ENCODE measurements around the gene CLEC9A. TPM values are rescaled to one million over a fixed set of nuclear protein-coding genes. Genes with fewer than 3 reads are reported as not detected.
"Not testable (repeated sequence)": the region's sequence is repeated elsewhere in the genome, so short reads cannot be mapped to it uniquely, and the experiment has no call there.

Gene CLEC9A
- not detected for total RNA-seq

GRCh38 chr12:10030446-10030845 lies at the start of gene CLEC9A:
Gene CLEC9A (plus strand): TSS chr12:10030682. CDS start chr12:10052688, 22,006 bp downstream.
- H3K4me3 Mint-ChIP-seq: no peak within 1 kb of the TSS
- no peaks in the 10 kb centered on the region for H3K4me1 Mint-ChIP-seq (ENCODE audit: low read depth)
- no peak within 1 kb of the TSS for H3K27ac Mint-ChIP-seq
- no peaks in the 10 kb centered on the region for H3K36me3 Mint-ChIP-seq (ENCODE audit: low read depth)
- no peaks in the 10 kb centered on the region for H3K9me3 Mint-ChIP-seq
- no peaks in the 10 kb centered on the region for H3K27me3 Mint-ChIP-seq (ENCODE audit: low read depth)
- intact Hi-C loops (cut with micrococcal nuclease): no loop called here
- DNase-seq: no peak
- CTCF ChIA-PET: interaction anchor here (1.0 to 3.5 kb wide), 2 partner anchors 109 to 122 kb away, joined by 4 to 14 read pairs; no protein-coding TSS in a partner anchor

DNA sequence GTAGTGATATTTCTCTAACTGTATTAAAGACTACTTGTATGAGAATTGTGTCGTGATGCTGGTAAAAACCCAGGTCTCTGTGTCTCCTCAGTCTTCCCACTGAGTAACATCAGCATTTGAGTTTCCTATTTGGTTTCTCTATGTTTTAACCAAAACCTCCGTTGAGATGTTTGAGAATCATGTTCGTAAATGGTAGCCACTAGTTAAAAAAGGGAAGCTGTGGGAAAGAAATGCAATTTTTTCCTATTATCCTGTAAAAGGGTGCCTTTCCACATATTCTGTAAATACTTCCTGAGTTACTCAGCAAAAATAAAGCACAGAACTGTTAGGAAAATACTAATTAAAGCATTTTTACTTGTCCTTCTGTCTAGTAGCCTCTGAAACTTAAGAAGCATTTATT lies 38.6 kb upstream of the CLEC9A start:
- no peak overlapping the region for H3K4me3 Mint-ChIP-seq
- no peak for DNase-seq
- no peaks in the 10 kb centered on the region for H3K4me1 Mint-ChIP-seq (ENCODE audit: low read depth)
- H3K9me3 Mint-ChIP-seq: no peaks in the 10 kb centered on the region
- H3K27me3 Mint-ChIP-seq (ENCODE audit: low read depth): peaks cover 4% of the 10 kb centered on the region
- intact Hi-C loops (cut with micrococcal nuclease): no loop called here
- no peaks in the 10 kb centered on the region for H3K36me3 Mint-ChIP-seq (ENCODE audit: low read depth)
- CTCF ChIA-PET: interaction anchor here (0.7 to 1.1 kb wide), 2 partner anchors 177 to 243 kb away, joined by 3 to 4 read pairs; no protein-coding TSS in a partner anchor
- no peak overlapping the region for H3K27ac Mint-ChIP-seq

DNA sequence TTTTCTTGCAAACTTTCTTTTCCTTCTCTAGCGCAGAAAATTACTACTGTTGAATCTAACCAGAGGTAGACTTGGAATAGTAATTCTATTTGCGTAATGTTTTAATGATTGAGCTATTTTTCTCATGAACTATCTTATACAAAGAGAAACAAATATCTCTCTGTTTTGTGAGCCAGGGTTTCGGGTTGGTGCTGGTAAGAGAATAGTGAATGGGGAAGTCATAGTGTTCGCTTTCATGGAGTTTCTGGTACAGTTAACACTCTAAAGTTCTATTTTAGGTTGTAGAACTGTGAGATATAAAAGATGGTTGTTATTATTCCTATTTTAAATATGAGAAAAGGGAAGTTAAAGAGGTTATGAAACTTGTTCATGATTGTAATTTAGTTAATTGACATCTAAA lies 38.2 kb upstream of the CLEC9A start:
- Mint-ChIP-seq H3K9me3 (no peaks in the 10 kb centered on the region), H3K27ac (no peak overlapping the region), H3K27me3 (ENCODE audit: low read depth) (peaks cover 4% of the 10 kb centered on the region), H3K4me1 (ENCODE audit: low read depth) (no peaks in the 10 kb centered on the region), H3K4me3 (no peak overlapping the region), H3K36me3 (ENCODE audit: low read depth) (no peaks in the 10 kb centered on the region)
- CTCF ChIA-PET: interaction anchor here (0.7 kb wide), 1 partner anchor 179 kb away, joined by 3 read pairs; no protein-coding TSS in a partner anchor
- no peak for DNase-seq
- intact Hi-C loops (cut with micrococcal nuclease): no loop called here

GRCh38 chr12:9999016-9999415 lies 31.5 kb upstream of the CLEC9A start, which contains the start of gene CLEC1B:
Gene CLEC1B (minus strand): TSS chr12:9999121. CDS start chr12:9999100, 21 bp downstream.
- no peak within 1 kb of the TSS for H3K4me3 Mint-ChIP-seq

DNA sequence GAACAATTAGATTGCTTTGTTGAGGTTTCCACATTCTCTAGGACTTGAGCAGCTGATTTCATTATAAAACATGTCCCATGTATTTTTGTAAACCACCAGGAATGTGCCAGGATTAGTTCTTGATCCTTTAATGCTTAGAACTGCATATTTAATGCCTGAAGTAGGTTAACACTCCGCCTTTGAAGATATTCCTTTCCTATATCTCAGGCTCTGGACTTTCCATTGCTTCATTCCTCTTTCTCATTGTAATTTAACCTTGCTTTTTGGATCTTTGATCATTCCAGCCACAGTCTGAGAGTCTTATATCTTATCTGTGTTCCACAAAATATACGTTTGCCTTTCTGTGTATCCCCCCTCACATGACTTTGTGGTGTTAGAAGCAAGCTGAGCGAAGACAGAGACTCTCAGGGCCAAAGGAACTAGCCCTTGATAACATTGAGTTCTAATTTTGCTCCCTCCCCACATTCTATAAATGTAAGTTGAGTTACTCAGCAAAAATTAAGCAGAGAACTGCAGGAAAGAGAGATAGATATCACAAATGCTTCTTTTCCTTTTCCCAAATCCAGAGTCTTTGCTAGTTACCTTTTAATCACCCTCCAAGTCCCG lies 29.2 kb upstream of the CLEC9A start:
- Mint-ChIP-seq H3K27me3 (ENCODE audit: low read depth) (no peaks in the 10 kb centered on the region), H3K9me3 (no peaks in the 10 kb centered on the region), H3K36me3 (ENCODE audit: low read depth) (no peaks in the 10 kb centered on the region), H3K27ac (no peak overlapping the region), H3K4me3 (no peak overlapping the region), H3K4me1 (ENCODE audit: low read depth) (no peaks in the 10 kb centered on the region)
- CTCF ChIA-PET: interaction anchor here (0.9 to 1.4 kb wide), 2 partner anchors 152 to 188 kb away, joined by 3 read pairs; no protein-coding TSS in a partner anchor
- intact Hi-C loops (cut with micrococcal nuclease): no loop called here
- DNase-seq: no peak

More at GRCh38 chr12:9999016-9999415, 31.5 kb upstream of the CLEC9A start, which contains the start of gene CLEC1B:
- Mint-ChIP-seq H3K27me3 (ENCODE audit: low read depth) (no peaks in the 10 kb centered on the region), H3K9me3 (no peaks in the 10 kb centered on the region), H3K36me3 (ENCODE audit: low read depth) (no peaks in the 10 kb centered on the region), H3K4me1 (ENCODE audit: low read depth) (no peaks in the 10 kb centered on the region), H3K27ac (no peak within 1 kb of the TSS)
- intact Hi-C loops (cut with micrococcal nuclease): loop anchor here (2.0 kb wide), 1 partner anchor 40 kb away; no protein-coding TSS in a partner anchor
- no peak for DNase-seq
- CTCF ChIA-PET: interaction anchor here (0.6 to 1.5 kb wide), 4 partner anchors 11 to 185 kb away, joined by 3 to 6 read pairs (median 4); partner anchors contain the start of gene CLEC12B

- Mint-ChIP-seq H3K4me3 (no peak overlapping the region), H3K36me3 (ENCODE audit: low read depth) (no peaks in the 10 kb centered on the region), H3K9me3 (no peaks in the 10 kb centered on the region), H3K27me3 (ENCODE audit: low read depth) (peaks cover 6% of the 10 kb centered on the region), H3K27ac (no peak overlapping the region), H3K4me1 (ENCODE audit: low read depth) (no peaks in the 10 kb centered on the region)
- CTCF ChIA-PET: interaction anchor here (0.7 to 1.2 kb wide), 5 partner anchors 73 to 612 kb away, joined by 3 to 5 read pairs (median 3); no protein-coding TSS in a partner anchor
- DNase-seq: no peak
- intact Hi-C loops (cut with micrococcal nuclease): no loop called here
Observed at GRCh38 chr12:10012630-10013330, 17.7 kb upstream of the CLEC9A start.

- no peak for DNase-seq
- H3K4me3 Mint-ChIP-seq: no peak overlapping the region
- H3K27me3 Mint-ChIP-seq (ENCODE audit: low read depth): peaks cover 5% of the 10 kb centered on the region
- H3K27ac Mint-ChIP-seq: no peak overlapping the region
- no peaks in the 10 kb centered on the region for H3K4me1 Mint-ChIP-seq (ENCODE audit: low read depth)
- intact Hi-C loops (cut with micrococcal nuclease): no loop called here
- H3K36me3 Mint-ChIP-seq (ENCODE audit: low read depth): no peaks in the 10 kb centered on the region
- CTCF ChIA-PET: interaction anchor here (0.5 kb wide), 1 partner anchor 126 kb away, joined by 5 read pairs; no protein-coding TSS in a partner anchor
- H3K9me3 Mint-ChIP-seq: no peaks in the 10 kb centered on the region
Observed at GRCh38 chr12:10015450-10015849, 15.0 kb upstream of the CLEC9A start.

DNA sequence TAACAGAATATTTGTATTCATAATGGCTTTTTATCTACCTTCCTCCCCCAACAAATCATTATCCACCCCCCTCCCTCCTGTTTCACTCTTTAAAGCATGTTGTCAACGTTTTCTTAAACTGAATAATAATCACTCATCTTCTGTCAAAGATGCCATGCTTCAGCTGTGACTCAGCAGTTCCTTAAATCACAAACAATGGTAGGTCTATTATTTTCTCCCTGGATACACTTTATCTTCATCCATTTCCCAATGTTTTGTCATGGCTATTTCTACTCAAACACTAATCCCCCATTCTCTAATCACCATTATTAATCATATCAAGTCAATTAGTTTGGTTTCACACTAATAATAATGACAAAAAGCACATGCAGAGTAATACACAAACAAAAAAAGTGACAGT lies 13.6 kb upstream of the CLEC9A start:
- CTCF ChIA-PET: no interaction called here
- no peak for DNase-seq
- Mint-ChIP-seq H3K9me3 (no peaks in the 10 kb centered on the region), H3K27ac (no peak overlapping the region), H3K4me3 (no peak overlapping the region), H3K27me3 (ENCODE audit: low read depth) (peaks cover 5% of the 10 kb centered on the region), H3K4me1 (ENCODE audit: low read depth) (no peaks in the 10 kb centered on the region), H3K36me3 (ENCODE audit: low read depth) (no peaks in the 10 kb centered on the region)
- intact Hi-C loops (cut with micrococcal nuclease): no loop called here

GRCh38 chr12:10018386-10018785 lies 12.1 kb upstream of the CLEC9A start:
- Mint-ChIP-seq H3K27ac (no peak overlapping the region), H3K9me3 (no peaks in the 10 kb centered on the region), H3K4me1 (ENCODE audit: low read depth) (no peaks in the 10 kb centered on the region), H3K27me3 (ENCODE audit: low read depth) (peaks cover 5% of the 10 kb centered on the region), H3K36me3 (ENCODE audit: low read depth) (no peaks in the 10 kb centered on the region), H3K4me3 (no peak overlapping the region)
- intact Hi-C loops (cut with micrococcal nuclease): no loop called here
- CTCF ChIA-PET: interaction anchor here (0.6 to 3.1 kb wide), 4 partner anchors 8 to 118 kb away, joined by 3 to 16 read pairs (median 5); partner anchors contain the start of gene CLEC12B
- no peak for DNase-seq

- Mint-ChIP-seq H3K36me3 (ENCODE audit: low read depth) (no peaks in the 10 kb centered on the region), H3K4me3 (no peak overlapping the region), H3K27ac (no peak overlapping the region), H3K9me3 (no peaks in the 10 kb centered on the region), H3K27me3 (ENCODE audit: low read depth) (peaks cover 3% of the 10 kb centered on the region), H3K4me1 (ENCODE audit: low read depth) (no peaks in the 10 kb centered on the region)
- no peak for DNase-seq
- CTCF ChIA-PET: no interaction called here
- intact Hi-C loops (cut with micrococcal nuclease): no loop called here
Observed at GRCh38 chr12:10021342-10021741, 9.1 kb upstream of the CLEC9A start.

DNA sequence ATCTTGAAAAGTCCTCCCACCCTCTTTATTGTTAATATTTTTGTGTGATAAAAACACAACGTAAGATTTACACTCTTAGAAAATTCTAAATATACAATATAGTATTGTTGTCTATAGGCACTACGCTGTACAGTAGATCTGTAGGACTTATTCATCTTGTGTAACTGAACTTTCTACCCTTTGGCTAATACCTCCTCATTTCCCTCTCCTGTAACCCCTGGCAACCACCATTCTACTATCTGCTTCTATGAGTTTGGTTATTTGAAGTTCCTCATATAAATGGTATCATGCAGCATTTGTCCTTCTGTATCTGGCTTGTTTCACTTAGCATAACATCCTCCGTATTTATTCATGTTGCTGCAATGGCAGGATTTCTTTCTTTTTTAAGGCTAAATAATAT lies 5.2 kb upstream of the CLEC9A start:
- H3K27me3 Mint-ChIP-seq (ENCODE audit: low read depth): no peaks in the 10 kb centered on the region
- CTCF ChIA-PET: no interaction called here
- intact Hi-C loops (cut with micrococcal nuclease): no loop called here

DNA sequence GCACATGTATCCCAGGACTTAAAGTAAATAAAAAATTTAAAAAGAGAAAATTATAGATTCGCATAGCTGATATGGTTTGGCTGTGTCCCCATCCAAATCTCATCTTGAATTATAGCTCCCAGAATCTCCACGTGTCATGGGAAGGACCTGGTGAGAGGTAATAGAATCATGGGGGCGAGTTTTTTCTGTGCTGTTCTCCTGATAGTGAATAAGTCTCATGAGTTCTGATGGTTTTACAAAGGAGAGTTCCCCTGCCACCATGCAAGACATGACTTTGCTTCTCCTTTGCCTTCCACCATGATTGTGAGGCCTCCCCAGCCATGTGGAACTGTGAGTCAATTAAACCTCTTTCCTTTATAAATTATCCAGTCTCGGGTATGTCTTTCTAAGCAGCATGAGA lies 3.8 kb upstream of the CLEC9A start:
- H3K4me1 Mint-ChIP-seq (ENCODE audit: low read depth); H3K36me3 Mint-ChIP-seq (ENCODE audit: low read depth); H3K27ac Mint-ChIP-seq; H3K4me3 Mint-ChIP-seq; intact Hi-C loops (cut with micrococcal nuclease); H3K27me3 Mint-ChIP-seq (ENCODE audit: low read depth); DNase-seq; H3K9me3 Mint-ChIP-seq: not testable (repeated sequence)
- CTCF ChIA-PET: interaction anchor here (1.1 kb wide), 1 partner anchor 214 kb away, joined by 4 read pairs; no protein-coding TSS in a partner anchor

More for the DNA sequence above, 5.2 kb upstream of the CLEC9A start:
- no peak for DNase-seq
- Mint-ChIP-seq H3K9me3 (no peaks in the 10 kb centered on the region), H3K27ac (no peak overlapping the region), H3K4me1 (ENCODE audit: low read depth) (no peaks in the 10 kb centered on the region), H3K4me3 (no peak overlapping the region), H3K36me3 (ENCODE audit: low read depth) (no peaks in the 10 kb centered on the region)
